ENCODE results near the gene AMPD1. TPM values are rescaled to one million over a fixed set of nuclear protein-coding genes. Genes with fewer than 3 reads are reported as not detected.
A peak's percentile ranks its signal among the peaks of the same experiment; 100 is the strongest.

AMPD1 gene
- total RNA-seq, 4 donors from 2014 or later, result not detected

- H3K9me3 ChIP-seq, result no peaks in the 10 kb centered on the region
- H3K27me3 ChIP-seq, result no peaks in the 10 kb centered on the region
- DNase-seq, result no peak
- H3K4me3 ChIP-seq (replicated peaks in 1 of 3), result no peak overlapping the region
- H3K4me1 ChIP-seq, result no peaks in the 10 kb centered on the region
- no peaks in the 10 kb centered on the region for H3K36me3 ChIP-seq
- no peak for TF ChIP-seq CTCF (IDR thresholded peaks at IDR 0.05)
- no peak for TF ChIP-seq POLR2A (IDR thresholded peaks at IDR 0.05)
- no peak overlapping the region for H3K27ac ChIP-seq
- WGBS, 2 donors, result 85% methylated on average over 5 of the region's 5 CpGs
- intact Hi-C loops (cut with DNase I), result no loop called here
These were observed 17.7 kb downstream of the AMPD1 start for GRCh38 chr1:114677691-114678090.

DNA sequence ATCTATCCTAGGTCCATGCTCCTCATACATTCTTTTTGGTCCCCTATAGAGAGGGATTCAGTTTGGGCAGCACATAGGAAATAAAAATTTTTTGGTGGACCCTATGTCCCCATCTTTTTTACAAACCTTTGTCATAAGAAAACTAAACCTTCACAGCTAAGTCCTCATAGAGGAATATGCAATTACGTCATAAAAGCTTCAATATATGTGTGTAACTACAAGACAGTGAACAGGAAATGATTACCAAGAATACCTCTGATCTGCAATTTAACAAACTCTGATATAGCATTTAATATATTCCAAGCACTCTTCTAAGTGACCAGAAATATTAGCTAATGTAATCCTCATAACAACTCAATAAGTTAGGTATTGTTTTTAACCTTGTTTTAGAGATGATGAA is 19.2 kb downstream of the AMPD1 start:
- no peak overlapping the region for H3K4me3 ChIP-seq (replicated peaks in 1 of 3)
- intact Hi-C loops (cut with DNase I), result no loop called here
- 93 to 96% methylated on average over 1 of the region's 1 CpG for WGBS, 2 donors
- TF ChIP-seq POLR2A (IDR thresholded peaks at IDR 0.05) (no peak), CTCF (IDR thresholded peaks at IDR 0.05) (no peak)
- no peaks in the 10 kb centered on the region for H3K9me3 ChIP-seq
- no peaks in the 10 kb centered on the region for H3K27me3 ChIP-seq
- no peak overlapping the region for H3K27ac ChIP-seq
- DNase-seq, result no peak
- H3K4me1 ChIP-seq, result no peaks in the 10 kb centered on the region
- H3K36me3 ChIP-seq, result no peaks in the 10 kb centered on the region

DNA sequence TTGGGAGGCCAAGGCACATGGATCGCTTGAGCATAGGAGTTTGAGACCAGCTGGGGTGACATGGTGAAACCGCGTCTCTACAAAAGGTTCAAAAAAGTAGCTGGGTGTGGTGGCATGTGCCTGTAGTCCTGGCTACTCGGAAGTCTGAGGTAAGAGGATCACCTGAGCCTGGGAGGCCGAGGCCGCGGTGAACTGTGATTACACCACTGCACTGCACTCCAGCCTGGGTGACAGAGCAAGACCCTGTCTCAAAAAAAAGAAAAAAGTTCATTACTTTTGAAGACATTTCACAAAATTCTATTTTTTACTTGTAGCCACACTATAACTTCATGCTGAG is 23.4 kb downstream of the AMPD1 start:
- H3K4me1 ChIP-seq, result peaks cover 0 to 4% of the 10 kb centered on the region in 2 donors
- H3K9me3 ChIP-seq, result no peaks in the 10 kb centered on the region
- H3K36me3 ChIP-seq, result no peaks in the 10 kb centered on the region
- no peaks in the 10 kb centered on the region for H3K27me3 ChIP-seq
- TF ChIP-seq CTCF (IDR thresholded peaks at IDR 0.05), result no peak
- no peak for TF ChIP-seq POLR2A (IDR thresholded peaks at IDR 0.05)
- 82 to 89% methylated on average over 7 of the region's 7 CpGs for WGBS, 2 donors
- no peak overlapping the region for H3K4me3 ChIP-seq (replicated peaks in 1 of 3)
- no peak for DNase-seq
- H3K27ac ChIP-seq, result no peak overlapping the region
- intact Hi-C loops (cut with DNase I), result no loop called here

DNA sequence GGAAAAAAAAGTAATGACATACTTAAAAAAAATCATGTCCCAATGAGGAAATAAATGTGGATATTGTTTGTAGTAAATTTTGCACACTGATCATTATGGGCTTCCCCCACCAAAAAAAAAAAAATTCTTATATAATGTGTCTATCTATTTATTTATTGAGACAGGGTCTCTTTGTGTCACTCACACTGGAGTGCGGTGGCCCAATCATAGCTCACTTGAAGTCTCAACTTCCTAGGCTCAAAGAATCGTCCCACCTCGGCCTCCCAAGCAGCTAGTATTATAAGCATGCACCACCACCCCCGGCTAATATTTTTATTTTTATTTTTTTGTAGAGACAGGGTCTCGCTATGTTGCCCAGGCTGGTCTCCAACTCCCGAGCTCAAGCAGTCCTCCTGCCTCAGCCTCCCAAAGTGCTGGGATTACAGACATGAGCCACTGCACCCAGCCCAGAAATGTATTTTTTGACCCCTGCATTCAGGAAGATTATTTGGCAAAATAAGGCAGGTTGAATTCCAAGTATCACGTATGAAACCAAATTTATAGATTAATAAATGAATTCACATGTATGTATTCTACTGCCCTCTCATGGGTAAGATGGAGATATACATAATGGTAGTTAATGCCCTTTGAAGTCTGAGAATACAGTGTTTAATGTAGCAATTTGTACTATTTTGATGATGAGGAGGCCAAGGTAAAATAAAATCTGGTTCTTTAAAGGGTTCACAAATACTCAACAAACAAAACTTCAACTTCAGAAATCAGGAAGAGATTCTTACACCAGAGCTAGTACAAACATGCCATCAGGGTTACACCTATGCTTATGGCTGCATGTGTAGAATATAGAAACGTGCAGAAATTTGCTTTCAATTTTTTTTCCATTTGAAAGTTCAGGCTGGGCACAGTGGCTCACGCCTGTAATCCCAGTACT is 24.1 kb downstream of the AMPD1 start:
- Histone ChIP-seq H3K27ac (no peak overlapping the region), H3K9me3 (no peaks in the 10 kb centered on the region), H3K27me3 (no peaks in the 10 kb centered on the region), H3K4me1 (peaks cover 0 to 4% of the 10 kb centered on the region in 2 donors), H3K36me3 (no peaks in the 10 kb centered on the region), H3K4me3 (replicated peaks in 1 of 3) (peak overlapping the region in 1 of 3 donors; percentile 90)
- DNase-seq, result no peak
- intact Hi-C loops (cut with DNase I), result no loop called here
- TF ChIP-seq POLR2A (IDR thresholded peaks at IDR 0.05) (no peak), CTCF (IDR thresholded peaks at IDR 0.05) (peak in 1 of 6 experiments; percentile 17)
- WGBS, 2 donors, result 70 to 74% methylated on average over 9 of the region's 9 CpGs
